A172 (cell line): ENCODE results near the gene CERK. TPM values are rescaled to one million over a fixed set of nuclear protein-coding genes. Genes with fewer than 3 reads are reported as not detected.
"Not testable (repeated sequence)": the region's sequence is repeated elsewhere in the genome, so short reads cannot be mapped to it uniquely, and the experiment has no call there.

Source experiments
- DNase-seq: peaks from one replicate; pipeline ENCODE4 v3.0.0-alpha.2; 2015; ENCODE audit warnings: low spot score
- total RNA-seq: library from RNA; depleted of rRNA; stranded (reverse); fragments of >200 nt; shearing (Covaris generic); gene quantifications from 2 replicates; pipeline ENCODE4 v1.2.3, GENCODE V29; 2014

CERK gene
- total RNA-seq, 1 experiment from 2014 or later, result 34.9 TPM

DNA sequence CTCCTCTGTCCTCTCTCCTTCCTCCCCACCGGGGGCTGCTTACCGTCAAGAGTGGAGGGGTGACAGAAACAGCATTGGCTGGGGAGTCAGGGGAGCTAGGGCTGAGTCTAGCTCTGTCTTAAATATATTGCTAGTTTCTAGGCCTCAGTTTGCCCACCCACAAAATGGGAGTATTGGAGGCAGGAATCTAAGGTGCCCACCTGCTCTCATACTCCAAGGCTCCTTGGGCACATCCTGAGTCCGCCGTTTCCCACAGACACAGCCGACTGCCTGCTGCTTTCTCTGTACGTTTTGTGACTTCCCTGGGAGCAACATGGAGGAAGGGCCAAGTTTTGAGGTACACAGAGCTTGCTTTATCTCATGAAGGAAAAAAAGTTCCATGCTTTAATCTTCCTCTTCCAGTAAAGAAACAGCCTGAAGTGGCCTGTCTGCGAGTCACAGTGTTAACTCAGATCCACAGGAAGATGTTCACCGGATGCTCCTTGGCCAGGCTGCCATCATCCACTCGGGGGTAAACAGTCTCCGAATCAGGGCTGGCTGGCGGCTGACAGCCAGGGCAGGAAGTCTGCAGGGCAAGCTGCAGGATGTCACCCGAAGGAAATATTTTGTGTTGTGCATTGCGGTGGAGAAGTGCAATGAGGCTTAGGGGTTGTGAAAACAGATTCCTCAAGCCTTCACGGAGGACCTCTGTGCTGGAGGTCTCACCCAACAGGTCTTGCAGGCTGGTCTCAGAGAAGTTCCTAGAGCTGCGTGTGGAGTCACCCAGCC, 11.0 kb upstream of the CERK start:
- DNase-seq, result no peak

- no peak for DNase-seq
Observed at GRCh38 chr22:46748206-46748907, 10.3 kb upstream of the CERK start.

GRCh38 chr22:46747646-46748045, 9.6 kb upstream of the CERK start:
- DNase-seq, result no peak

DNA sequence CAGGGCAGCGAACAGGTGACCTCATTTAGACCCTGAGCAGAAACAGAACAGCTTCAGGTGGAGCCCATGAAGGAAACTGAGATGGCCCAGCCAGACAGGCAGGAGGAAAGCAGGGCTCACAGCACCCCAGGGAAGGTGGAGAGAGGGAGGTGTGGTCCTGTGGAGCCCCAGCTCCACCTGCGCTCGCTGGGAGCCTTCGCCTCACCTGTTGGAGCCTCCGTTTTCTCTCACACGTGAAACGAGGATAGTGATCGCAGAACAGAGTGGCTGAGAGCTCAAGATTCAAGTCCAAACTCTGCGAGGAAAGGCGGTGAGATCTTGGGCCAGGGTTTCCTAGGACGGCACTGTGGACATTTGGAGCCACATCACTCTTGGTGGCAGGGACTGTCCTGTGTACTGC, 8.6 kb upstream of the CERK start:
- no peak for DNase-seq

- DNase-seq, result no peak
Observed at GRCh38 chr22:46746192-46746591, 8.1 kb upstream of the CERK start.

DNA sequence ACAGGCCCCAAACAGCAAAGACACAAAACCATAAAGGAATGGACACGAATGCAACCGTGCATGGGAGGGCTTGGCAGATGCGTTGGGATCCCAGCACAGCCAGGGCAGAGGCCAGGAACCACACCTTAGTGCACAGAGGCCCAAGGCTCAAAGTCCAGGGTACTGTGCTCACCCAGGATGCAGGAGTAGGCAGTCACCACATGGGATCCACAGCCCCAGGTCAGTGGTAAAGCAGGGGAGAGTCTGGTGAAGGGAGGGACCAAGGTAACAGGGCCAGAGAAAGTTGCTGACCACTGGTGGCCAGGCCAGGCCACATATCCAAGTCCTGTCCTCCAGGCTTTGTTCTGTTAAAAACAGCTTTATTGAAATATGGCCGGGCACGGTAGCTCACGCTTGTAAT, 6.5 kb upstream of the CERK start:
- no peak for DNase-seq

DNA sequence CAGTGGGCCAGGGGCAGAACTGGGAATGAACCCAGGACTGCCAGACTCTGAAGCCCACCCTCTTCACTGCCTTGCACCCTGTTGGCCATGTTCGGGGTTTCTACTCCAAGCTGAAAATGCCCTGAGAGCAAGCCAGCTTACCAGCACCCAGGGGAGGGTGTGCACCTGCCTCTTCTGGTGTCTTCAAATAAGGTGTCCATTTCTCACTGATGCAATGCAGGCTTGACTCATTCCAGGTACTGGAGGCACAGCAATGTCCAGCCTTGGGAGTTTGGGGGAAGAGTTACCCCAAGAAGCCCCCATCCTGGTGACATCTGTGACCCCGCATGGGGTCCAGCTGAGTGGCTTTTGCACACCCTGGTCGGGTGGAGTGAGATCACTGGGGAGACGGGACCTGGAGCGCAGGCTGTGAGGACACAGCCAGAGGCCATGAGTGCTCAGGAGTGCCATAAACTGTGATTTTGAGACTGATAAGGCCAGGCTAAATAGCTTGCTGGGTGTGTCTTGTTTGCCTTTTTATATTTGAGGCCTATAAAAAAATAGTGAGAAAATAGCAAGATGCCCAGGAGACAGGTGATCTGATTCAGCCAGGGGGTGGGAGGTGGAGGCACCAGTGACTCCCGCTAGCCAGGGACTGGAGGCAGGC, 4.6 kb upstream of the CERK start:
- no peak for DNase-seq

- DNase-seq, result no peak
Observed at GRCh38 chr22:46741974-46742519, 4.0 kb upstream of the CERK start.

DNA sequence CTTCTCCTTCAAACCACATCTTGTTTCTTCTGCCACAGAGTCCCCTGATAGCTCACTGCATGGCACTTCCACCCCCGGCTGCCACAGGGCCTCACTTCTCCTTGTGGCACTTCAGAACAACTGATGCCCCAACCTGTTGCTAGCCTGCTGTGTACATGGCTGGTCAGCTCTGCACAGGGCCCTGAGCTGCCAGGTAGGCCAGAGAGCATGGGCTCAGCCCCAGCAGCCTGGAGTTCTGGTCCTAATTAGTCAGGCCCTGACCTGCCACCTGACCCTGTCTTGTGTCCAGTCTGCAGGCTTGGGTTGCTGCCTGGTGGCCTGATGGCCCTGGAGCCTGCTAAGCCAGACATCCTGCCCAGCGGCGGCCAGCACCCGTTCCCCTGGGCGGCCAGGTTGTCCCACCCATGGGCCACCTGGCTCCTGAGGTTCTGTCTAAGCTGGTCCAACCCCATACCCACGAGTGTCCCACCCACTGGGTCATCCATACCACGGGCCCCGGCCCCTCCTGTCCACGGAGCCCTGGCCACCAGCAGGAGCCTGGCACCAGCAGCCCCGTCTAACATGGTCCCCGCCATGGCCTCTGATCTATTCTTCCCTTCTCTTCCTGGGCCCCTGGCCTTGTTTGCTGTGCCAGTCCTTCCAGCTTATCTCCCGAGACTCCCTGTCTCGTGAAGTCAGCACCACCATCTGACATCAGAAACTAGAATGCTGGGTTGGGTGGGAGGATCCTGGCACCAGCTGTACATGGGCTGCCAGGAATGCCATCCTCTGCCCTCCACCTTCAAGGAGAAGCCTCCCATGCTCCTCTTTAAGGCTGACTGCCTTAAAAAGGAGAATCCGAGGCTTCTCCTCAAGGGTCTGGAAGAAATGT, 3.1 kb upstream of the CERK start:
- DNase-seq, result no peak

DNA sequence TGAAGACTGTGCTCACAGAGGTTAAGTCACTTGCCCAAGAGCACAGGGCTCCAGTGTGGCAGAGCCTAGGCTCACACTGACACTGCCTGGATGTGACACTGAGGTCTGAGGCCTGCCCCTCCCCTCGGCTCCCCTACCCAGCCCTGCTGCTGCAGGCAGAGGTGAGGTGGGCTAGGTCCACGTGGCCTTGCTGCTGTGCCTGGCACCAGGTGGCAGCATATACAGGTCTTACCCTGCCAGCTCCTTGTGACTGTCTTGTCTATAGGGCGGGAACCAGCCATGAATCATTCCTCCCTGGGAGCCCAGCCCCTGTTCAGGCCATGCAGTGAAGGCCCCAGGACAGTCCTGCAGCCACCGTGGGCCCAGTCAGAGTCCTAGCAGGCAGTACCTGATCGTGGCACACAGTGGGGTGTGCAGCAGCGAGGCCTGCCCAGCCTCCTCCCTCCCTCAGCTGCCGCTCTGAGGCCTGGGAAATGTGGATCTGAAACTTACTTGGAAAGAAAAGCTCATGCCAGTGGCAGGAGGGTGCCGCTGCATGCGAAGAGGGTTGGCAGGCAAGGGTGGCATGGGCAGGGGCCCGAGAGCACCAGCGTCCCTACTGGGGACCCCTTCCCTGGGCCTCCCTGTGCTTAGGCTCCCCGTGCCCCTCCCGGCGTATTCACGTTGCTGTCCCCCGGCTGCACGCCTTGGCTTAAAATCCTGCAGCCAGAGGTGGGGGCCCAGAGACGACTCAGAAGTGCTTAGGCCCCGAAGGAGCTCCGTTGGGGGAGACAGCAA, 1.2 kb upstream of the CERK start:
- DNase-seq, result no peak

DNA sequence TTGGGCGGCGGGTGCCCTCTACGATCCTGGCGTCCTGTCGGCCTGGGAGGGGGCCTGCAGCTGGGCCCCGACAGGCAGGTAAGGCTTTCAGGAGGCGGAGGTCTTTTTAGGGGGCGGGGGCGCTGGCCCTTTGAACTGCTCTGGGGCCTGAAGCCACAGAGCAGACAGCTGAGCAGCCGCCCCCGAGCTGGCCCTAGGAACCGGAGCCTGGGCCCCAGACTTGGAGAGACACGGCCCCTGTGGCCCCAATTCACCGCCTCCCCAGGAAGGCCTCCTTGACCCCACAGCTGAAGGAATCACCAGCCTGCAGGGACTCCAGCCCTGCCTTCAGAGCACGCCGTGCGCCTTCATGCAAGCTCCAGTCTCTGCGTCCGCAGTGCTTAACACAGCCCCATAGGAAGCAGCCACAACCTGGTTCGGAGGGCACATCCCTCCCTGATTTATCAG, 618 bp upstream of the CERK start:
- DNase-seq, result no peak

DNA sequence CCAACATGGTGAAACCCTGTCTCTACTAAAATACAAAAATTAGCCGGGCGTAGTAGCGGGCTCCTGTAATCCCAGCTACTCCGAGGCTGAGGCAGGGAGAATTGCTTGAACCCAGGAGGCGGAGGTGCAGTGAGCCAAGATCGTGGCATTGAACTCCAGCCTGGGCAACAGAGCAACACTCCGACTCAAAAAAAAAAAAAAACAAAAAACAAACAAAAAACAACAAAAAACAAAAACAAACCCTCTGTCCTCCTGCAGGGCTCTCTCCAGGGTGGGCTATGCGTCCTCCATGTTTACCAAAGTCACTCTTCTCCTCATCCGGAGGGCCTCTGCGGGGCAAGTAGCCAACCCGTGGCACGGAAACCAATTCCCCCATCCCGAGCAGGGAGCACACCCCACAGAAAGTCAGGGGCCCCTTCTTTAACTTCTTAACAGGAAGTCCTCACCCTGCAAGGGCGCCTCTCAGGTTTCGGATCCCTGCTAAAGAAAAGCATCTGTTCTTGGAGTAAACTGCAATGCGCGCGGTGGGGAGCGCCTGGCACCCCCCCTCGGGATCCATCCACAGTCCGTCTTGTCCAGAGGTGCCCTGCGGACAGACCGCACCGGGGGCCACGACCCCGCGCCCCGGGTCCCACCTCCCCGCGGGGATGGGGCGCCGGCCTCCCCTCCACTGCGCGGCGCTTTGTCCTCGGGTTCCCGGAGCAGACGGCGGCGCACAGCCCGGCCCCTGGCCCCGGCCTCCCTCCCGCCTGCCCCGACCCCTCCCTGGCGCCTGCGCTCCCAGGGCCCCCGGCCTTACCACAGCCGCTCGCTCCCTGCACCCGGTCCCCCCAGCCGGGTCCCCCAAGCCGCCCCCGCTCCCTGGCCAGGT, 712 bp downstream of the CERK start:
- no peak for DNase-seq

GRCh38 chr22:46736705-46737104, 1.3 kb downstream of the CERK start:
- no peak for DNase-seq

GRCh38 chr22:46735747-46736608, 2.1 kb downstream of the CERK start:
- DNase-seq, result no peak

GRCh38 chr22:46734830-46735453, 3.1 kb downstream of the CERK start:
- DNase-seq, result no peak

- not testable (repeated sequence) for DNase-seq
Observed at GRCh38 chr22:46734213-46734722, 3.8 kb downstream of the CERK start.

- no peak for DNase-seq
Observed at GRCh38 chr22:46732513-46732912, 5.5 kb downstream of the CERK start.

DNA sequence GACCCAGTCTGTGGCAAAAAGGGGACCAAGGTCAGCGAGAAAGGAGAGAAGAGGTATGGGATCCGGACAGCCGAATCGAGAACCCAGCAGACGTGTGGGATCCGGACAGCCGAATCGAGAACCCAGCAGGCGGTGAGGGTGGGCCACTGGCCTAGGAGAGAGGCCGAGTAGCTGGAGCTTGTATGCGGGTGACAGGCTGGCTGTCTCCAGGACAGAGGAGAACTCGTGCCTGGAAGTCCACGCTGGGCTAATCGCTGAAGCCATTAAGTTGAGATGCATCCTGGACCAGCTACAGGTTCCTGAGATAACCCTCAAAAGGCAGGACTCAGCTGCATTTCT, 6.0 kb downstream of the CERK start:
- no peak for DNase-seq
